ENCODE measurements around the gene SCN7A. TPM values are rescaled to one million over a fixed set of nuclear protein-coding genes. Genes with fewer than 3 reads are reported as not detected.

Gene SCN7A
- total RNA-seq, 2 experiments from 2014 or later = not detected

DNA sequence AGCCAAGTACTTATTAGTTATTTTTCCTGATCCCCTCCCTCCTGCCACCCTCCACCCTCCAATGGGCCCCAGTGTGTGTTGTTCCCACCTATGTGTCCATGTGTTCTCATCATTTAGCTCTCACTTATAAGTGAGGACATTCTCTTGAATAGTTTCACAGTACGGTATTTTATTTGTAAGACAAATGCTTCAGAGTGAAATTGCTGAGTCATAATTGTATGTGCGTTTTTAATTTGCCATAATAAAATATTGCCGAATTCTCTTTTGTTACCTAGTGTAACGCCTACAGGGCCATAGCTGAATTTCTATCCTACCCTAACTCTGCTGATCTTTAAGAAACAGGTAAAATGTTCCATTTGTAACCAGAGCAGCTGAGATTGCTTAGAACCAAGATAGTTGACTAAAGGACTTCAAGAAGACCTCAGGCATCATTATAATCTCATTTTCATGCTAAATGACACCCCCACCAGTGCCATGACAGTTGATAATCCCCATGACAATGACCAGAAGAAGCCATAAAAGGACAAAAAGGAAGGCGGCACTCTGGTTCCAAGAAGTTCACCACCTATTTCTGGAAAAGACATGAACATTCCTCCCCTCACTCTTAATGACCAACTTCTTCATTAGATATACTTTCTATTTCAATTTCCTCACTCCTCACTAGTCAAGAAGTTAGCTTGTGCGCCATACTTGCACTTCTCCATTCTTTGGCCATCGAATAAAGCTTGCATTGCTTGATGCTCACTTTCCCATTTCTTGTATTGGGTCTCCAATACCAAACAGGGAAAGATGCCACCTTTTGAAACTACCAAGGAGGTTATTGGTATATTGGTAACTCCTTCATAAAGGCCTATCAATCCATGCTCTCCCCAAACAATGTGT lies 136.7 kb downstream of the SCN7A start:
- Mint-ChIP-seq H3K27ac (no peak overlapping the region), H3K27me3 (no peaks in the 10 kb centered on the region), H3K9me3 (no peaks in the 10 kb centered on the region), H3K36me3 (ENCODE audit: low read depth) (no peaks in the 10 kb centered on the region), H3K4me1 (no peaks in the 10 kb centered on the region), H3K4me3 (no peak overlapping the region)
- CTCF ChIA-PET = no interaction called here
- no peak for DNase-seq
- POLR2A ChIA-PET = no interaction called here

Other genes with a start within 250 kb of the SCN7A start
- under 1 TPM; 0.48 to 0.52 TPM for gene SCN9A, start 118.3 kb downstream of the SCN7A start, total RNA-seq